HL-60/S4 treated with retinoic acid at 250 ng/mL for 4 days and 3 days (cell line): ENCODE data around the gene PLS3.

ENCODE experiments used
- in situ Hi-C: fragments of 300-500 bp; cut with MboI; formaldehyde crosslinking; loops from 2 replicates; pipeline ENCODE4 v1.7.0; 2022; ENCODE audit warnings: low sequenced_read_pairs

PLS3 gene

DNA sequence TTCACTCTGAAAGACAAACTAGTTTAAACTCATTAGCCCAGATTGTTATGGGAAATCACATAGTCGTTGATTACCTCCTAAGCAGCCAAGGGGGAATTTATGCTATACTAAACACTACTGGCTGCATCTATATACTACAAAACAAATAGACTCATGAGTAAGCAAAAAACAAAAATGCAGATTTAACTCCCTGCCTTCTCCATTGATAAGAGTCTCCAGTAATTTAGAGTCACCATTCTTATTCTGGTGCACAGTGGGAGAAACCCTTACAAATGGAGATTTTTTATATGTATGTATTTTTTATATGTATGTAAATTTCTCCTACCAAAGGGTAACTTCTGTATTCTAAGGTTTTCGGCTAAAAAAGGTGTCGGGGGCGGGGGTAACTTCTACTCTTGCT, 126.6 kb downstream of the PLS3 start:
- in situ Hi-C loops = no loop called here

DNA sequence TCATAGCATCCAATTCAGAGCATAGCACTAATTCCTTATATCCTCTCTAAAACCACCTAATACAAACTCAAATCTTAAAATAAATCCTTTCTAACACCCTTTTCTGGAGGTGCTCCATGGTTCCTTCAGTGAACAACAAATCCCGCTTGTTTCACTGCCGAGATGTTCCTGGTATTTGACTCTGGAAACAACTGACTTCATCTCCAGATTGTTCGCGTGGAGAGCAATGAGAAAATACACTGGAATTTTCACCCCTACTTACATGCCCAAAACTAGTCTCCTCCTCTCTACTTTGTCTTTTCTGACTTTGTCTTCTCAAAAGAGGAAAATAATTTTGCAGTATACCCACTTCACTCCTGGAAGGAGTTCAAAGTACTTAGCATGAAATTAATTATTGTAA, 129.0 kb downstream of the PLS3 start:
- in situ Hi-C loops = no loop called here

GRCh38 chrX:115690511-115691216, 129.7 kb downstream of the PLS3 start:
- in situ Hi-C loops = no loop called here

DNA sequence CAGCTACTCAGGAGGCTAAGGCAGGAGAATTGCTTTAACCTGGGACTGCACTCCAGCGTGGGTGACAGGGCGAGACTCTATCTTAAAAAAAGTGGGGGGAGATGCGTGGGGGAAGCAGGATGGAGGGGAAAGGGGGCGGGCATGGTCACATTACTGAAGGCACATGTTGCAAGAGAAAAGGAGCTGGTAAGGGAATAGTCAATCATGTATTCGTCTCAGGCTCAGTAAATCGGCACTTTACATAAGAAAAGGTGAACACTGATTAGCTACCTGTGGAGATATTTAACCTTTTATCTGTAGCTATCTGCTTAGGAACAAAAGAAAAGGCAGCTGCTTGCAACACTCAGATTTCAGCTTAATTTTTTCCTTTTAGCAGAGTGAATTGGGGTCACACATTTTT, 132.5 kb downstream of the PLS3 start:
- in situ Hi-C loops = no loop called here

- in situ Hi-C loops = no loop called here
Measured at GRCh38 chrX:115694028-115694427, 133.1 kb downstream of the PLS3 start.

DNA sequence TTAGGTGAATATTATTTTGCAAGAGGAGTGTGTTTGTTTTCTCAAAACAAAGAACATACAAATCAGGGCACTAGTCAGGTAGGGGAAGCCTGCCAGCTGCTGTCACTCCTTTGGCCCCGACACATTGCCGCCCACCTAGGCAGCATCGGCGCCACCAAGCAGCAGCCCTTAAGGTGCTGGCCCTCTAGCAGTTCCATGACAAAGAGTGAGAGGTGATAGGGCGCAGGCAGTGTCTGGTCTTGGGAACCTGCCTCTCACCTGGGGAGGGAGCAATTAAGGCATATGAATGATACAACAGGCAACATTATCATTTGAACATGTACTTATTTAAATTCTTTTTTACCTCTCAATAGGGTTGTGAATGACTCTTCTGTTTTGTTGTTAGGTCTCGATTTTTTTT, 135.1 kb downstream of the PLS3 start:
- in situ Hi-C loops = no loop called here

- in situ Hi-C loops = no loop called here
Measured at GRCh38 chrX:115696939-115697338, 136.0 kb downstream of the PLS3 start.

- in situ Hi-C loops = no loop called here
Measured at GRCh38 chrX:115697806-115698205, 136.8 kb downstream of the PLS3 start.
